NCI-H2081 treated with DMSO at 0.1 percent for 48 hours (cell line): Measurements from ENCODE around the gene PKN1.
"Not testable (repeated sequence)": the region's sequence is repeated elsewhere in the genome, so short reads cannot be mapped to it uniquely, and the experiment has no call there.

Experiments used
- DNase-seq: peaks from one replicate; lab custom pipeline; 2025; lab: John Stamatoyannopoulos, UW

Gene PKN1

GRCh38 chr19:14432791-14433553, at the start of gene PKN1:
PKN1 (plus strand) TSS chr19:14433306; CDS start chr19:14433522, 216 bp downstream.
- no peak for DNase-seq

- no peak for DNase-seq
These were observed 49.2 kb upstream of the PKN1 start for GRCh38 chr19:14383661-14384555.

- no peak for DNase-seq
These were observed 47.6 kb upstream of the PKN1 start for GRCh38 chr19:14385492-14385891.

GRCh38 chr19:14390548-14390947, 42.6 kb upstream of the PKN1 start:
- DNase-seq: no peak

- no peak for DNase-seq
These were observed 41.8 kb upstream of the PKN1 start for GRCh38 chr19:14391156-14391821.

GRCh38 chr19:14393329-14393728, 39.8 kb upstream of the PKN1 start:
- no peak for DNase-seq

- DNase-seq: no peak
These were observed 38.9 kb upstream of the PKN1 start for GRCh38 chr19:14394167-14394566.

- no peak for DNase-seq
These were observed 37.8 kb upstream of the PKN1 start for GRCh38 chr19:14395262-14395661.

GRCh38 chr19:14395710-14396336, 37.3 kb upstream of the PKN1 start:
- no peak for DNase-seq

GRCh38 chr19:14396730-14397129, 36.4 kb upstream of the PKN1 start:
- not testable (repeated sequence) for DNase-seq

GRCh38 chr19:14397168-14397567, 35.9 kb upstream of the PKN1 start:
- DNase-seq: not testable (repeated sequence)

GRCh38 chr19:14400951-14401431, 32.1 kb upstream of the PKN1 start:
- DNase-seq: no peak

- no peak for DNase-seq
These were observed 31.5 kb upstream of the PKN1 start for GRCh38 chr19:14401468-14402195.

- no peak for DNase-seq
These were observed 30.6 kb upstream of the PKN1 start for GRCh38 chr19:14402332-14403144.

GRCh38 chr19:14403145-14403930, 29.8 kb upstream of the PKN1 start:
- not testable (repeated sequence) for DNase-seq

- no peak for DNase-seq
These were observed 28.8 kb upstream of the PKN1 start for GRCh38 chr19:14404312-14404711.

- no peak for DNase-seq
These were observed 27.7 kb upstream of the PKN1 start for GRCh38 chr19:14405380-14405757.

GRCh38 chr19:14405758-14406644, 27.1 kb upstream of the PKN1 start:
- peak; percentile 37 for DNase-seq
